H1 (cell line): ENCODE measurements around the gene MGLL. TPM values are rescaled to one million over a fixed set of nuclear protein-coding genes. Genes with fewer than 3 reads are reported as not detected.

Experiments used
- CTCF ChIA-PET: fragments of 300-600 bp; sonication (Branson Sonifier 250); formaldehyde crosslinking; loops from one replicate; lab custom pipeline; 2021; ENCODE audit not compliant: partially characterized antibody; lab: Charles Lee
- POLR2A ChIA-PET: fragments of 300-600 bp; sonication (Branson Sonifier 250); formaldehyde crosslinking; loops from one replicate; lab custom pipeline; 2021; ENCODE audit warnings: inconsistent platforms; ENCODE audit not compliant: partially characterized antibody; lab: Charles Lee
- DNase-seq, 2 experiments: peaks; one replicate each; pipeline versions ENCODE4 v3.0.0 to v3.0.0-alpha.2; 2010 to 2022; ENCODE audit warnings: low spot score in 2 of 2, low read depth in 1 of 2, mixed read lengths in 1 of 2
- FAIRE-seq: peaks from 2 replicates; lab custom pipeline; 2011; peaks lifted over from hg19 to GRCh38; lab: Jason Lieb, UNC
- H2AFZ ChIP-seq: 2 replicates; pipeline ENCODE4 v1.8.1; 2012; ENCODE audit warnings: low read length, inconsistent platforms
- H2AK5ac ChIP-seq: 2 replicates; pipeline ENCODE4 v1.6.1; 2013; ENCODE audit warnings: low read depth, low read length
- H2BK120ac ChIP-seq: replicated peaks from 2 replicates; pipeline ENCODE3; 2013; ENCODE audit warnings: low read depth, low read length, inconsistent platforms
- H2BK12ac ChIP-seq: 2 replicates; pipeline ENCODE4 v1.6.1; 2013; ENCODE audit warnings: low read depth, low read length
- H2BK15ac ChIP-seq: 2 replicates; pipeline ENCODE4 v1.6.1; 2013; ENCODE audit warnings: low read length
- H2BK20ac ChIP-seq: 2 replicates; pipeline ENCODE4 v1.6.1; 2013; ENCODE audit warnings: low read length
- H2BK5ac ChIP-seq: 2 replicates; pipeline ENCODE4 v1.6.1; 2013; ENCODE audit warnings: low read depth, low read length
- H3K14ac ChIP-seq: 2 replicates; pipeline ENCODE4 v1.6.1; 2013; ENCODE audit warnings: inconsistent platforms; ENCODE audit not compliant: insufficient read length
- H3K18ac ChIP-seq: 2 replicates; pipeline ENCODE4 v1.6.1; 2013; ENCODE audit warnings: low read length; ENCODE audit errors: extremely low read depth
- H3K23ac ChIP-seq: 2 replicates; pipeline ENCODE4 v1.6.1; 2013; ENCODE audit warnings: inconsistent platforms; ENCODE audit not compliant: insufficient read length
- H3K23me2 ChIP-seq: 2 replicates; pipeline ENCODE4 v1.6.1; 2013; ENCODE audit warnings: low read depth, low read length
- H3K27ac ChIP-seq: 2 replicates; pipeline ENCODE4 v1.6.1; 2011; ENCODE audit warnings: low read depth, low read length, inconsistent platforms
- H3K27me3 ChIP-seq, 4 experiments: replicated peaks in 1 of 4; 1 replicate in 1 of 4; 2 replicates in 3 of 4; pipeline versions ENCODE4 v1.6.1 to v1.8.1; 2011 to 2013; ENCODE audit warnings: low read length in 3 of 4, mild to moderate bottlenecking in 3 of 4, inconsistent platforms in 2 of 4, mixed read lengths in 2 of 4, moderate library complexity in 1 of 4; ENCODE audit not compliant: control insufficient read depth in 3 of 4, insufficient read depth in 3 of 4; ENCODE audit errors: extremely low read depth in 1 of 4
- H3K36me3 ChIP-seq, 4 experiments: 2 replicates each; pipeline versions ENCODE4 v1.6.1 to v1.8.1; 2011 to 2013; ENCODE audit warnings: mild to moderate bottlenecking in 4 of 4, low read length in 3 of 4, moderate library complexity in 2 of 4, control low read depth in 1 of 4, inconsistent platforms in 1 of 4; ENCODE audit not compliant: insufficient read depth in 4 of 4, control insufficient read depth in 2 of 4
- H3K4ac ChIP-seq: replicated peaks from 2 replicates; pipeline ENCODE3; 2013; ENCODE audit warnings: low read length, low read depth, mixed read lengths, inconsistent platforms; ENCODE audit not compliant: insufficient read length
- H3K4me1 ChIP-seq, 4 experiments: replicated peaks in 1 of 4; 1 replicate in 1 of 4; 2 replicates in 3 of 4; pipeline versions ENCODE4 v1.6.1 to v1.8.1; 2011 to 2013; ENCODE audit warnings: low read length in 3 of 4, inconsistent platforms in 2 of 4, mixed read lengths in 1 of 4; ENCODE audit not compliant: insufficient read depth in 4 of 4, control insufficient read depth in 3 of 4
- H3K4me2 ChIP-seq, 2 experiments: 2 replicates each; pipeline versions ENCODE4 v1.6.1 to v1.8.1; 2011 to 2013; ENCODE audit warnings: low read depth in 2 of 2, low read length in 2 of 2, control low read depth in 1 of 2, inconsistent platforms in 1 of 2, mild to moderate bottlenecking in 1 of 2; ENCODE audit not compliant: insufficient read depth in 1 of 2
- H3K4me3 ChIP-seq, 4 experiments: fragments of 200-600, 300-600 bp in 1 of 4; sonication (generic), shearing (Covaris generic), sonication (Bioruptor Twin) in 1 of 4; 2 replicates each; pipeline versions ENCODE4 v1.5.1 to v1.8.1; 2011 to 2016; ENCODE audit warnings: low read length in 4 of 4, low read depth in 3 of 4, control low read depth in 2 of 4, inconsistent platforms in 2 of 4, mild to moderate bottlenecking in 2 of 4, mixed read lengths in 1 of 4, moderate library complexity in 1 of 4; ENCODE audit not compliant: insufficient read depth in 2 of 4; ENCODE audit errors: extremely low read depth in 1 of 4
- H3K56ac ChIP-seq: replicated peaks from 2 replicates; pipeline ENCODE3; 2013; ENCODE audit warnings: low read depth, mild to moderate bottlenecking, mixed read lengths, low read length, inconsistent platforms; ENCODE audit not compliant: insufficient read length
- H3K79me1 ChIP-seq: 2 replicates; pipeline ENCODE4 v1.6.1; 2013; ENCODE audit warnings: low read depth, low read length, control low read depth
- H3K79me2 ChIP-seq, 2 experiments: 2 replicates each; pipeline versions ENCODE4 v1.6.1 to v1.8.1; 2012 to 2013; ENCODE audit warnings: low read length in 2 of 2, mild to moderate bottlenecking in 2 of 2, inconsistent platforms in 1 of 2; ENCODE audit not compliant: insufficient read depth in 2 of 2, control insufficient read depth in 1 of 2
- H3K9ac ChIP-seq, 4 experiments: replicated peaks in 1 of 4; 1 replicate in 1 of 4; 2 replicates in 3 of 4; pipeline versions ENCODE4 v1.6.1 to v1.8.1; 2011 to 2013; ENCODE audit warnings: low read depth in 3 of 4, low read length in 3 of 4, control low read depth in 2 of 4, mild to moderate bottlenecking in 2 of 4, moderate library complexity in 2 of 4, inconsistent platforms in 1 of 4; ENCODE audit errors: extremely low read depth in 1 of 4
- H3K9me3 ChIP-seq, 2 experiments: 2 replicates each; pipeline versions ENCODE4 v1.6.1 to v1.8.1; 2012 to 2013; ENCODE audit warnings: mild to moderate bottlenecking in 2 of 2, moderate library complexity in 2 of 2, control low read depth in 1 of 2, inconsistent platforms in 1 of 2, low read depth in 1 of 2, low read length in 1 of 2, mixed read lengths in 1 of 2; ENCODE audit not compliant: insufficient read depth in 2 of 2
- H4K20me1 ChIP-seq, 2 experiments: replicated peaks in 1 of 2; 2 replicates each; pipeline versions ENCODE3 to v1.8.1; 2011 to 2013; ENCODE audit warnings: inconsistent platforms in 2 of 2, low read length in 2 of 2, mild to moderate bottlenecking in 1 of 2; ENCODE audit not compliant: insufficient read depth in 2 of 2, control insufficient read depth in 1 of 2
- H4K5ac ChIP-seq: 2 replicates; pipeline ENCODE4 v1.6.1; 2013; ENCODE audit warnings: low read length, low read depth, mixed read lengths, inconsistent platforms; ENCODE audit not compliant: insufficient read length
- H4K8ac ChIP-seq: 2 replicates; pipeline ENCODE4 v1.8.0; 2013; ENCODE audit warnings: mild to moderate bottlenecking, moderate library complexity, low read length, inconsistent platforms; ENCODE audit not compliant: insufficient read depth; ENCODE audit errors: extremely low read depth
- H4K91ac ChIP-seq: replicated peaks from 2 replicates; pipeline ENCODE3; 2013; ENCODE audit warnings: low read length, mixed read lengths, inconsistent platforms; ENCODE audit not compliant: insufficient read length
- EP300 ChIP-seq, 2 experiments: IDR thresholded peaks; 1 replicate in 1 of 2; 2 replicates in 1 of 2; pipeline ENCODE4 v1.6.1; 2011 to 2012; ENCODE audit warnings: low read depth in 2 of 2, low read length in 2 of 2, mild to moderate bottlenecking in 2 of 2, borderline replicate concordance in 1 of 2, inconsistent platforms in 1 of 2, moderate library complexity in 1 of 2
- KDM1A ChIP-seq: fragments of 200-600, 300-600 bp; sonication (generic); IDR thresholded peaks from 2 replicates; pipeline ENCODE4 v1.7.1; 2016; ENCODE audit warnings: mild to moderate bottlenecking, low read length, borderline replicate concordance
- RBBP5 ChIP-seq: IDR thresholded peaks from 2 replicates; pipeline ENCODE4 v1.7.1; 2012; ENCODE audit warnings: low read depth, mild to moderate bottlenecking, inconsistent platforms, low read length, moderate library complexity, borderline replicate concordance
- SUZ12 ChIP-seq: fragments of 200-600 bp; sonication (generic); IDR thresholded peaks from 2 replicates; pipeline ENCODE4 v1.6.1; 2012; ENCODE audit warnings: mild to moderate bottlenecking, inconsistent platforms, low read length, moderate library complexity, mixed read lengths
- TBP ChIP-seq: IDR thresholded peaks from 2 replicates; pipeline ENCODE4 v1.6.1; 2011; ENCODE audit warnings: low read depth, low read length, improper control_type of control experiment
- YY1 ChIP-seq: IDR thresholded peaks from 2 replicates; pipeline ENCODE4 v1.6.1; 2011; ENCODE audit warnings: low read depth, mild to moderate bottlenecking, low read length
- WGBS, 2 experiments: shearing (Covaris generic) in 1 of 2; methylation state at CpG; one replicate each; pipeline versions ENCODE4 v1.1.6 to v1.1.7; 2013 to 2015; ENCODE audit warnings: low lambda C conversion rate in 2 of 2, mixed read lengths in 2 of 2, inconsistent platforms in 1 of 2, low coverage in 1 of 2, missing lambda C conversion rate in 1 of 2; ENCODE audit not compliant: insufficient replicate concordance in 2 of 2, insufficient coverage in 1 of 2, insufficient read length in 1 of 2; ENCODE audit errors: extremely low coverage in 1 of 2, missing lambda C conversion rate in 1 of 2; 5-methylcytosine and 5-hydroxymethylcytosine counted together
- polyA plus RNA-seq, 7 experiments: library from polyadenylated mRNA; depleted of rRNA in 3 of 7; stranded (reverse) in 5 of 7; unstranded in 2 of 7; fragments of >200 nt in 5 of 7; fragments of 200-250 nt in 2 of 7; gene quantifications; 1 replicate in 5 of 7; 2 replicates in 1 of 7; 4 replicates in 1 of 7; pipeline versions ENCODE4 v1.2.1 to v1.2.3, GENCODE V29; 2011 to 2013; ENCODE audit warnings: missing spikeins in 2 of 7, mixed read lengths in 2 of 7
- total RNA-seq: library from RNA; stranded (reverse); fragmentation: NEBNext Ultra II Directional; extraction: Animal tissue kit (Norgen Biotek cat#: 25700); gene quantifications from 2 replicates; pipeline ENCODE4 v1.2.1, GENCODE V29; 2021

MGLL gene
- total and polyA plus RNA-seq, 2 of the 8 experiments (the other 6 are each of a cell fraction or from before 2014, with no cell fraction given), result 0.05 to 0.34 TPM

DNA sequence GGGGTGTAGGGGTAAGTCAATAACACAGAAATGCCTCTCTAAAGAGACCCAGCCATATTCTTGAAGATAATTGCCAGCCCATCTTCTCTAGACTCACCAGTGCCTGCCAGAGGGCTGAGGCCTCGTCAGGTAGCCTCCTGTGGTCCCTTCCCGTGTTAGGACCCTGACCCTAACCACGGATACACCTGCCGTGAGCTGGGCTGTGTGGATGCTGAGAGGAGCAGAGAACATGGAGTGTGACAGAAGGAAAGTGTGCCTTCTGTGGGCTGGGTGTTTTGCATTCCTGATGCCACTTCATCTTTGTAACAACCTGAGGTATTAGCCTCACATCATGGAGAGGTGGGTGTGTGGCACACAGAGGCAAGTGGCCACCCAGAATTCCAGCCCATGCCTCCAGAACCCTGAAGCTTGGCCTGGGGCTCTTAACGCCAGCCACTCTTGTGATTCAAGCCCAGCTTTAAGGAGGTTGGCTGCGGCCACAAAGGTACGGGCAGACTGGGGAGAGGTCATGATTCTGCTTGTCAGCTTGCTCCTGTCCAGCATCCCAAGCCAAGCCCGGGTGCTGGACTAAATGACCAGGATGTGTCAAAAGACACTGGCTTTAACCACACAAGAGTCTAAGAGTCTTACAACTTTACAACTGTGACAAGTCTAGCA, 170.7 kb downstream of the MGLL start:
- Histone ChIP-seq H2BK20ac (no peak overlapping the region), H2BK5ac (no peak overlapping the region), H2BK12ac (no peak overlapping the region), H3K79me1 (no peaks in the 10 kb centered on the region), H3K4me3 (no peak overlapping the region), H3K4me1 (no peaks in the 10 kb centered on the region), H3K36me3 (no peaks in the 10 kb centered on the region), H3K27ac (no peak overlapping the region), H3K14ac (no peak overlapping the region), H2BK15ac (0 out of 2 replicates have a peak overlapping the region, but pooled peaks have one; percentile 14), H2AK5ac (no peak overlapping the region), H4K91ac (no peak overlapping the region), H4K8ac (no peak overlapping the region), H3K23me2 (no peaks in the 10 kb centered on the region), H4K5ac (no peak overlapping the region), H3K9me3 (no peaks in the 10 kb centered on the region), H3K23ac (no peak overlapping the region), H3K4me2 (no peak overlapping the region), H2AFZ (no peak overlapping the region), H3K18ac (no peak overlapping the region), H3K9ac (no peak overlapping the region), H3K79me2 (no peaks in the 10 kb centered on the region), H4K20me1 (peaks cover 0 to 3% of the 10 kb centered on the region in 2 experiments), H3K56ac (no peak overlapping the region), H2BK120ac (no peak overlapping the region), H3K27me3 (no peaks in the 10 kb centered on the region), H3K4ac (no peak overlapping the region)
- POLR2A ChIA-PET, result interaction anchor here (1.0 to 1.7 kb wide), 3 partner anchors 11 to 39 kb away, joined by 3 read pairs; no protein-coding TSS in a partner anchor
- CTCF ChIA-PET, result interaction anchor here (0.7 to 10.2 kb wide), 27 partner anchors 10 to 344 kb away, joined by 3 to 104 read pairs (median 4); partner anchors contain the start of gene MGLL
- DNase-seq (no peak), FAIRE-seq (no peak)
- TF ChIP-seq YY1 (no peak), EP300 (IDR thresholded peaks at IDR 0.05; ENCODE audit: borderline replicate concordance in 1 of 2, low read depth in 2 of 2, low read length in 2 of 2) (no peak), KDM1A (no peak), TBP (no peak), SUZ12 (no peak), RBBP5 (no peak)
- WGBS, 2 experiments, result 91% methylated on average over 8 of the region's 8 CpGs; no CpG with 5 or more reads in 1 of the 2 experiments
